Retina (tissue), 1 donor: ENCODE results near the gene ACOT4.
"Not testable (repeated sequence)": the region's sequence is repeated elsewhere in the genome, so short reads cannot be mapped to it uniquely, and the experiment has no call there.

Experiments
- DNase-seq: peaks from one replicate; pipeline ENCODE4 v3.0.0-alpha.2; 2016

Gene ACOT4

GRCh38 chr14:73577214-73577613, 14.5 kb upstream of the ACOT4 start:
- DNase-seq: not testable (repeated sequence)

- not testable (repeated sequence) for DNase-seq
These were observed 9.3 kb upstream of the ACOT4 start for GRCh38 chr14:73582102-73582979.

GRCh38 chr14:73588695-73589094, 3.0 kb upstream of the ACOT4 start:
- DNase-seq: no peak

GRCh38 chr14:73589116-73589515, 2.6 kb upstream of the ACOT4 start:
- DNase-seq: no peak

GRCh38 chr14:73590673-73591004, 1.0 kb upstream of the ACOT4 start:
- DNase-seq: not testable (repeated sequence)

GRCh38 chr14:73594491-73594890, 2.8 kb downstream of the ACOT4 start:
- no peak for DNase-seq

- no peak for DNase-seq
These were observed 7.8 kb downstream of the ACOT4 start for GRCh38 chr14:73599499-73599898.

GRCh38 chr14:73602994-73603393, 11.3 kb downstream of the ACOT4 start:
- no peak for DNase-seq

- DNase-seq: no peak
These were observed 14.6 kb downstream of the ACOT4 start for GRCh38 chr14:73606271-73606670.

GRCh38 chr14:73607241-73607640, 15.6 kb downstream of the ACOT4 start:
- DNase-seq: no peak

- DNase-seq: no peak
These were observed 19.0 kb downstream of the ACOT4 start for GRCh38 chr14:73610687-73611086.

- DNase-seq: peak; percentile 93
These were observed 20.8 kb downstream of the ACOT4 start, which contains the start of gene ACOT6 for GRCh38 chr14:73612339-73613045. ACOT6 (plus strand) TSS chr14:73612517; CDS start chr14:73612572, 55 bp downstream.

GRCh38 chr14:73613046-73613383, 21.3 kb downstream of the ACOT4 start:
- DNase-seq: no peak

GRCh38 chr14:73613419-73613963, 21.8 kb downstream of the ACOT4 start:
- DNase-seq: peak; percentile 10

- no peak for DNase-seq
These were observed 25.2 kb downstream of the ACOT4 start for GRCh38 chr14:73616831-73617230.

GRCh38 chr14:73619524-73619923, 27.9 kb downstream of the ACOT4 start:
- DNase-seq: no peak

GRCh38 chr14:73620268-73620667, 28.6 kb downstream of the ACOT4 start:
- DNase-seq: no peak

GRCh38 chr14:73623504-73624054, 31.9 kb downstream of the ACOT4 start:
- DNase-seq: no peak

GRCh38 chr14:73625706-73626105, 34.0 kb downstream of the ACOT4 start:
- no peak for DNase-seq

- no peak for DNase-seq
These were observed 35.5 kb downstream of the ACOT4 start for GRCh38 chr14:73627151-73627558.

- no peak for DNase-seq
These were observed 38.5 kb downstream of the ACOT4 start for GRCh38 chr14:73630009-73630780.

- DNase-seq: peak; percentile 84
These were observed 41.7 kb downstream of the ACOT4 start for GRCh38 chr14:73633116-73634010.
